Neural progenitor cell (in vitro differentiated cells): ENCODE data around the gene STARD3NL. TPM values are rescaled to one million over a fixed set of nuclear protein-coding genes. Genes with fewer than 3 reads are reported as not detected.

Experiments
- DNase-seq: peaks from one replicate; pipeline ENCODE4 v3.0.0-alpha.2; 2016; ENCODE audit warnings: low spot score
- H2AFZ ChIP-seq: fragments of 200-600 bp; sonication (generic); replicated peaks from 2 replicates; pipeline ENCODE4 v1.6.1; 2016; ENCODE audit warnings: antibody characterized with exemption
- H3F3A ChIP-seq: fragments of 200-600 bp; sonication (generic); 2 replicates; pipeline ENCODE4 v1.6.1; 2016; ENCODE audit warnings: antibody characterized with exemption, low read depth
- H3K27ac ChIP-seq: fragments of 200-600 bp; sonication (generic); 2 replicates; pipeline ENCODE4 v1.5.1; 2016; ENCODE audit warnings: mild to moderate bottlenecking
- H3K27me3 ChIP-seq: fragments of 200-600 bp; sonication (generic); 2 replicates; pipeline ENCODE4 v1.6.1; 2016; ENCODE audit warnings: mild to moderate bottlenecking, moderate library complexity
- H3K36me3 ChIP-seq: fragments of 200-600 bp; sonication (generic); 2 replicates; pipeline ENCODE4 v1.5.1; 2016
- H3K4me1 ChIP-seq: fragments of 200-600 bp; sonication (generic); 2 replicates; pipeline ENCODE4 v1.6.1; 2016; ENCODE audit warnings: mixed run types
- H3K4me2 ChIP-seq: fragments of 200-600 bp; sonication (generic); 2 replicates; pipeline ENCODE4 v1.6.1; 2016
- H3K4me3 ChIP-seq: fragments of 200-600 bp; sonication (generic); 2 replicates; pipeline ENCODE4 v1.5.1; 2016
- H3K79me2 ChIP-seq: fragments of 200-600 bp; sonication (generic); 2 replicates; pipeline ENCODE4 v1.6.1; 2016; ENCODE audit warnings: low read depth
- H3K9ac ChIP-seq: fragments of 200-600 bp; sonication (generic); 2 replicates; pipeline ENCODE4 v1.6.1; 2016
- H3K9me3 ChIP-seq: fragments of 200-600 bp; sonication (generic); 2 replicates; pipeline ENCODE4 v1.5.1; 2016; ENCODE audit warnings: low read depth
- H4K20me1 ChIP-seq: fragments of 200-600 bp; sonication (generic); 2 replicates; pipeline ENCODE4 v1.6.1; 2016; ENCODE audit warnings: low read depth
- H3K27ac Mint-ChIP-seq: 3 replicates; pipeline ENCODE4 v1.8.0; 2021; ENCODE audit warnings: mixed read lengths
- H3K27me3 Mint-ChIP-seq: 2 replicates; pipeline ENCODE4 v1.8.0; 2022; ENCODE audit warnings: low read depth, mild to moderate bottlenecking, inconsistent platforms, moderate library complexity, mixed read lengths; ENCODE audit not compliant: insufficient read depth
- H3K36me3 Mint-ChIP-seq: 3 replicates; pipeline ENCODE4 v1.8.0; 2021; ENCODE audit warnings: mixed read lengths
- H3K4me1 Mint-ChIP-seq: 3 replicates; pipeline ENCODE4 v1.8.0; 2021; ENCODE audit warnings: mixed read lengths
- H3K4me3 Mint-ChIP-seq: 3 replicates; pipeline ENCODE4 v1.8.0; 2021; ENCODE audit warnings: mild to moderate bottlenecking, moderate library complexity, mixed read lengths
- H3K9me3 Mint-ChIP-seq: 3 replicates; pipeline ENCODE4 v1.8.0; 2020; ENCODE audit warnings: mixed read lengths
- EZH2 ChIP-seq: fragments of 200-600 bp; sonication (generic); IDR thresholded peaks from 2 replicates; pipeline ENCODE4 v1.6.1; 2017; ENCODE audit warnings: antibody characterized with exemption, mild to moderate bottlenecking, moderate library complexity
- EZH2phosphoT487 ChIP-seq: fragments of 200-600 bp; sonication (generic); IDR thresholded peaks from 2 replicates; pipeline ENCODE4 v1.6.1; 2017; ENCODE audit warnings: antibody characterized with exemption
- total RNA-seq: library from RNA; depleted of rRNA; stranded (reverse); fragments of >200 nt; gene quantifications from 2 replicates; pipeline ENCODE4 v1.2.3, GENCODE V29; 2015; ENCODE audit warnings: low replicate concordance
- TF ChIP-seq, protein P1 (sequence below): fragments of 200-600 bp; sonication (generic); IDR thresholded peaks from 2 replicates; pipeline ENCODE4 v1.5.1; 2017; ENCODE audit warnings: antibody characterized with exemption, mild to moderate bottlenecking

STARD3NL gene
- total RNA-seq, 1 donor from 2014 or later, result 121 TPM

DNA sequence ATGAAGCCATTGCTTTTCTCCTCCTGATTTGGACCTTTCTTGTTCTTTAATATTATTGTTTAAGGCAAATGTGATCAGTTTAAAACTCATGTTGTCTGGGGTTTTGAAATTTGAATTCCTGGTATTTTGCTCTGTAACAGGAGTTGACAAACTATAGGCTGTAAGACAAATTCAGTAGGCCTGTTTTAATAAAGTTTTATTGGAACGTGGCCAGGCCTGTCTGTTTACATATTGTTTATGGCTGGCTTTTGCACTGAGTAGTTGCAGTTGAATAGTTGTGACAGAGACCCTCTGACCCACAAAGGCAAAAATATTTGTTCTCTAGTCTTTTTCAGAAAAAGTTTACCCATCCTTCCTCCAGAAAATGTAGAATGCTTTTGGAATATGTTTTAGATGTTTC is 29.8 kb downstream of the STARD3NL start:
- Histone ChIP-seq H3K4me2 (no peak overlapping the region), H3K9me3 (no peaks in the 10 kb centered on the region), H3K36me3 (no peaks in the 10 kb centered on the region), H3K27me3 (no peaks in the 10 kb centered on the region), H2AFZ (no peak overlapping the region), H3K9ac (no peak overlapping the region), H3F3A (no peaks in the 10 kb centered on the region), H4K20me1 (peaks cover 8% of the 10 kb centered on the region), H3K27ac (no peak overlapping the region), H3K4me1 (no peaks in the 10 kb centered on the region), H3K79me2 (peaks cover under 1% of the 10 kb centered on the region), H3K4me3 (no peak overlapping the region)
- no peaks in the 10 kb centered on the region for H3K27me3 Mint-ChIP-seq
- H3K27ac Mint-ChIP-seq, result no peak overlapping the region
- H3K36me3 Mint-ChIP-seq, result peaks cover 35% of the 10 kb centered on the region
- no peak for DNase-seq
- H3K4me1 Mint-ChIP-seq, result peaks cover 6% of the 10 kb centered on the region
- no peak overlapping the region for H3K4me3 Mint-ChIP-seq
- TF ChIP-seq EZH2 (no peak), EZH2phosphoT487 (no peak)
- TF ChIP-seq, protein P1, sequence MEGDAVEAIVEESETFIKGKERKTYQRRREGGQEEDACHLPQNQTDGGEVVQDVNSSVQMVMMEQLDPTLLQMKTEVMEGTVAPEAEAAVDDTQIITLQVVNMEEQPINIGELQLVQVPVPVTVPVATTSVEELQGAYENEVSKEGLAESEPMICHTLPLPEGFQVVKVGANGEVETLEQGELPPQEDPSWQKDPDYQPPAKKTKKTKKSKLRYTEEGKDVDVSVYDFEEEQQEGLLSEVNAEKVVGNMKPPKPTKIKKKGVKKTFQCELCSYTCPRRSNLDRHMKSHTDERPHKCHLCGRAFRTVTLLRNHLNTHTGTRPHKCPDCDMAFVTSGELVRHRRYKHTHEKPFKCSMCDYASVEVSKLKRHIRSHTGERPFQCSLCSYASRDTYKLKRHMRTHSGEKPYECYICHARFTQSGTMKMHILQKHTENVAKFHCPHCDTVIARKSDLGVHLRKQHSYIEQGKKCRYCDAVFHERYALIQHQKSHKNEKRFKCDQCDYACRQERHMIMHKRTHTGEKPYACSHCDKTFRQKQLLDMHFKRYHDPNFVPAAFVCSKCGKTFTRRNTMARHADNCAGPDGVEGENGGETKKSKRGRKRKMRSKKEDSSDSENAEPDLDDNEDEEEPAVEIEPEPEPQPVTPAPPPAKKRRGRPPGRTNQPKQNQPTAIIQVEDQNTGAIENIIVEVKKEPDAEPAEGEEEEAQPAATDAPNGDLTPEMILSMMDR, result no peak
- H3K9me3 Mint-ChIP-seq, result peaks cover 12% of the 10 kb centered on the region

DNA sequence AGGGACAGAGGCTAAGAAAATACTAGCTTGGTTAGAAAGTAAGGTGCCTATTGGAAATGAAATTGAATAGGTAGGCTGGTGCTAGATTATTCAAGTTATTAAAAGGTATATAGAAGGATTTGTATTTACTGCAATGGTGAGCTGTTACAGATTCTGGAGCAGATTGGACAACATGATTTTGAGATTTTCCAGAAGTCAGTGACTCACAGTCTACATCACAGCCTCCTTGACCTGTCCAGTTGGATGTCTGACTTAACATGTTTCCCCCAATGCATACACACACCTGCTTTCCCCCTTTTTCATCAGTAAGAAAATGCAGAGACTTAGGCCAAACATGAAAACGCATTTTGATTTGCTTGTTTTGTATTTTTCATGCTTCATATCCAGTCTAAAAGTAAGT is 33.4 kb downstream of the STARD3NL start:
- no peak overlapping the region for H3K27ac ChIP-seq
- TF ChIP-seq EZH2phosphoT487 (no peak), EZH2 (no peak)
- TF ChIP-seq, protein P1, result no peak
- H3K36me3 Mint-ChIP-seq, result peaks cover 24% of the 10 kb centered on the region
- H3K4me3 ChIP-seq, result no peak overlapping the region
- no peaks in the 10 kb centered on the region for H3K36me3 ChIP-seq
- H2AFZ ChIP-seq, result no peak overlapping the region
- H3K4me2 ChIP-seq, result no peak overlapping the region
- H3K4me1 ChIP-seq, result no peaks in the 10 kb centered on the region
- DNase-seq, result no peak
- peaks cover 2% of the 10 kb centered on the region for H3K27me3 Mint-ChIP-seq
- no peaks in the 10 kb centered on the region for H3K9me3 ChIP-seq
- no peak overlapping the region for H3K27ac Mint-ChIP-seq
- peaks cover 8% of the 10 kb centered on the region for H3K4me1 Mint-ChIP-seq
- H4K20me1 ChIP-seq, result peaks cover 13% of the 10 kb centered on the region
- H3K9me3 Mint-ChIP-seq, result no peaks in the 10 kb centered on the region
- no peak overlapping the region for H3K4me3 Mint-ChIP-seq
- H3K27me3 ChIP-seq, result no peaks in the 10 kb centered on the region
- H3K79me2 ChIP-seq, result peaks cover 4% of the 10 kb centered on the region
- peaks cover 5% of the 10 kb centered on the region for H3F3A ChIP-seq
- no peak overlapping the region for H3K9ac ChIP-seq

DNA sequence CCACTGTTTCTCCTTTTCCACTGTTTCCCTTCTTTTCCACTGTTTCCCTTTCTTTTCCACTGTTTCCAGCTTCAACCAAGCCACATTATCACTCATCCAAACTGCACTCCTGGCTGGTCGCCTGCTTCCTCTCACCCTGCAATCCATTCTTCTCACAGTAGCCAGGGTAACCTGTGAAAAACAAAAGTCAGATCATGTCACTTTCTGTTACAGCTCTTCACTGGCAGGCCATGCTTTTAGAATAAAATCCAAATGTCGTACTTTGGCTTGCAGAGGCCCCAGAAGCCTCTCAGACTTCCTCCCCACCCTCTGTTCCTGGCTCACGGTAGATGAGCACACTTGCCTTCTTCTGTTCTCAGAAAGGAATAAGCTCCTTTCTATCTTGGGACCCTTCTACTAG is 33.9 kb downstream of the STARD3NL start:
- Mint-ChIP-seq H3K36me3 (peaks cover 24% of the 10 kb centered on the region), H3K9me3 (no peaks in the 10 kb centered on the region), H3K4me1 (peaks cover 8% of the 10 kb centered on the region), H3K27ac (no peak overlapping the region), H3K4me3 (no peak overlapping the region), H3K27me3 (peaks cover 2% of the 10 kb centered on the region)
- H4K20me1 ChIP-seq, result peaks cover 10% of the 10 kb centered on the region
- no peak overlapping the region for H2AFZ ChIP-seq
- H3F3A ChIP-seq, result peaks cover 5% of the 10 kb centered on the region
- H3K27ac ChIP-seq, result no peak overlapping the region
- no peak overlapping the region for H3K4me3 ChIP-seq
- TF ChIP-seq, protein P1, result no peak
- TF ChIP-seq EZH2 (no peak), EZH2phosphoT487 (no peak)
- no peaks in the 10 kb centered on the region for H3K27me3 ChIP-seq
- no peak overlapping the region for H3K4me2 ChIP-seq
- no peaks in the 10 kb centered on the region for H3K9me3 ChIP-seq
- H3K4me1 ChIP-seq, result no peaks in the 10 kb centered on the region
- H3K79me2 ChIP-seq, result peaks cover 4% of the 10 kb centered on the region
- no peaks in the 10 kb centered on the region for H3K36me3 ChIP-seq
- H3K9ac ChIP-seq, result no peak overlapping the region
- DNase-seq, result no peak
